Activated CD8-positive, alpha-beta memory T cell treated with anti-CD3 and anti-CD28 coated beads, Interleukin-2, amount 10 ng/mL, durations not matched to agents 7 days and 5 days (primary cell): Measurements from ENCODE around the gene PRDM10. TPM values are rescaled to one million over a fixed set of nuclear protein-coding genes. Genes with fewer than 3 reads are reported as not detected.

ENCODE experiments used
- ATAC-seq: fragments of 150-1000 bp; cut with Tn5 transposase; one replicate; pipeline ENCODE4 v1.10.0; 2021; ENCODE audit warnings: moderate library complexity
- CTCF ChIA-PET: fragments of 350-600 bp; sonication (Branson Sonifier 250); formaldehyde crosslinking; loops from one replicate; lab custom pipeline; 2021; ENCODE audit warnings: antibody characterized with exemption; lab: Charles Lee
- DNase-seq: peaks from one replicate; pipeline ENCODE4 v3.0.0-alpha.2; 2020
- H3K27ac Mint-ChIP-seq: one replicate; pipeline ENCODE4 v1.8.0; 2021; ENCODE audit warnings: mild to moderate bottlenecking, mixed read lengths
- H3K27me3 Mint-ChIP-seq: one replicate; pipeline ENCODE4 v1.8.0; 2021; ENCODE audit warnings: mixed read lengths
- H3K36me3 Mint-ChIP-seq: one replicate; pipeline ENCODE4 v1.8.0; 2021; ENCODE audit warnings: mild to moderate bottlenecking, mixed read lengths
- H3K4me1 Mint-ChIP-seq: one replicate; pipeline ENCODE4 v1.8.0; 2021; ENCODE audit warnings: mixed read lengths
- H3K4me3 Mint-ChIP-seq: one replicate; pipeline ENCODE4 v1.8.0; 2021; ENCODE audit warnings: mild to moderate bottlenecking, moderate library complexity, mixed read lengths
- H3K9me3 Mint-ChIP-seq: one replicate; pipeline ENCODE4 v1.8.0; 2022; ENCODE audit warnings: low read depth, mixed read lengths
- total RNA-seq, 2 experiments: library from RNA; stranded (reverse); gene quantifications; one replicate each; pipeline ENCODE4 v1.2.3, GENCODE V29; 2021

Gene PRDM10, protein sequence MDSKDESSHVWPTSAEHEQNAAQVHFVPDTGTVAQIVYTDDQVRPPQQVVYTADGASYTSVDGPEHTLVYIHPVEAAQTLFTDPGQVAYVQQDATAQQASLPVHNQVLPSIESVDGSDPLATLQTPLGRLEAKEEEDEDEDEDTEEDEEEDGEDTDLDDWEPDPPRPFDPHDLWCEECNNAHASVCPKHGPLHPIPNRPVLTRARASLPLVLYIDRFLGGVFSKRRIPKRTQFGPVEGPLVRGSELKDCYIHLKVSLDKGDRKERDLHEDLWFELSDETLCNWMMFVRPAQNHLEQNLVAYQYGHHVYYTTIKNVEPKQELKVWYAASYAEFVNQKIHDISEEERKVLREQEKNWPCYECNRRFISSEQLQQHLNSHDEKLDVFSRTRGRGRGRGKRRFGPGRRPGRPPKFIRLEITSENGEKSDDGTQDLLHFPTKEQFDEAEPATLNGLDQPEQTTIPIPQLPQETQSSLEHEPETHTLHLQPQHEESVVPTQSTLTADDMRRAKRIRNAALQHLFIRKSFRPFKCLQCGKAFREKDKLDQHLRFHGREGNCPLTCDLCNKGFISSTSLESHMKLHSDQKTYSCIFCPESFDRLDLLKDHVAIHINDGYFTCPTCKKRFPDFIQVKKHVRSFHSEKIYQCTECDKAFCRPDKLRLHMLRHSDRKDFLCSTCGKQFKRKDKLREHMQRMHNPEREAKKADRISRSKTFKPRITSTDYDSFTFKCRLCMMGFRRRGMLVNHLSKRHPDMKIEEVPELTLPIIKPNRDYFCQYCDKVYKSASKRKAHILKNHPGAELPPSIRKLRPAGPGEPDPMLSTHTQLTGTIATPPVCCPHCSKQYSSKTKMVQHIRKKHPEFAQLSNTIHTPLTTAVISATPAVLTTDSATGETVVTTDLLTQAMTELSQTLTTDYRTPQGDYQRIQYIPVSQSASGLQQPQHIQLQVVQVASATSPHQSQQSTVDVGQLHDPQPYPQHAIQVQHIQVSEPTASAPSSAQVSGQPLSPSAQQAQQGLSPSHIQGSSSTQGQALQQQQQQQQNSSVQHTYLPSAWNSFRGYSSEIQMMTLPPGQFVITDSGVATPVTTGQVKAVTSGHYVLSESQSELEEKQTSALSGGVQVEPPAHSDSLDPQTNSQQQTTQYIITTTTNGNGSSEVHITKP
- 10 to 100 TPM; 15.7 to 19.2 TPM for total RNA-seq

DNA sequence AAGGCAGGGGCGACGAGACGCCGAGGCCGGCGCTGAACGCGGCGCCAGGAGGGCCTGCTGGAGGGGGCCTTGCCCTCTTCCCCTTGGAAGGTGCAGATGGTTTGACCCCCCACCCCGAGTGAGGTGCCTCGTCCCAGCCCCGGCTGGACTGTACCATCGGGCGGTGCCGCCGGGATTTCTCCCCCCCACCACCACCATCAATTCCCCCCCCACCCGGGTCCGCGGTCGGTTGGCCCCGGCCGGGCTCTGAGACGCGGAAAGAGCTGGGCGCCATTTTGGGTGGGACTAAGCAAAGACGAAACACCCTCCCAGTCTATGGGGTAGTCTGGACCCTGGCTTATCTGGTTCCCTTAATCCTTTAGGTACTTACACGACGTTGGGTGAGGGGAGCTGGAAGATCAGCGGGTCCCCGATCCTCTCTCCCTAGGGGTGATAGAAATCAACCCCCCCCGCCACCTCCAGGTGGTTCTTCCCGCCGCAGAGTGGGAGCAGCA lies at the start of gene PRDM10:
Gene PRDM10, minus strand, starts transcription at position 484 of the 494 bp plus-strand sequence. CDS start 41,871 bp downstream, outside the sequence.
- H3K36me3 Mint-ChIP-seq: peaks cover 11% of the 10 kb centered on the region
- CTCF ChIA-PET: interaction anchor here (1.2 to 2.3 kb wide), 4 partner anchors 30 to 860 kb away, joined by 3 to 12 read pairs (median 4); partner anchors contain the start of gene APLP2
- DNase-seq: peak; percentile 91
- H3K4me3 Mint-ChIP-seq: peak within 1 kb of the TSS; percentile 92
- H3K4me1 Mint-ChIP-seq: peaks cover 29% of the 10 kb centered on the region
- H3K27ac Mint-ChIP-seq: peak within 1 kb of the TSS; percentile 100
- H3K27me3 Mint-ChIP-seq: no peaks in the 10 kb centered on the region
- no peaks in the 10 kb centered on the region for H3K9me3 Mint-ChIP-seq
- peak; percentile 67 for ATAC-seq

DNA sequence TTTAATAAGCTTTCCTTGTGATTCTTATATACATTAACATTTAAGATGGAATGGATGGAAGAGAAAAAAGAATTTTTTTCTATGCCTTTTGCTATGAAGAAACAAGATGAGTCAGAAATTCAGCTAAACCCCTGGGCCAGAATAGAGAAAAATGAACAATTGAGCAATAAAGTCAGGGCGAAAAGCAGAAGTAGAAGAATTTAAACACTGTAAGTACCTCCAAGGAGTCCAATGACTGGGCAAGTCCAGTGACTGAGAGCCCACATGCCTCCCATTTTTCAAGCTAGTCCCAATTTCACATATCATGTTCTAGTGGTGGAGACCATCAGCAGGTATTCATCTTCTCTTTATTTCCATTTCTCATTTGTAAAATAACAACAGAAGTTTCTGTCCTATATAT lies 48.4 kb upstream of the PRDM10 start:
- H3K9me3 Mint-ChIP-seq: no peaks in the 10 kb centered on the region
- H3K27me3 Mint-ChIP-seq: peaks cover 25% of the 10 kb centered on the region
- CTCF ChIA-PET: no interaction called here
- ATAC-seq (no peak), DNase-seq (no peak)
- H3K36me3 Mint-ChIP-seq: no peaks in the 10 kb centered on the region
- no peak overlapping the region for H3K27ac Mint-ChIP-seq
- no peak overlapping the region for H3K4me3 Mint-ChIP-seq
- no peaks in the 10 kb centered on the region for H3K4me1 Mint-ChIP-seq

DNA sequence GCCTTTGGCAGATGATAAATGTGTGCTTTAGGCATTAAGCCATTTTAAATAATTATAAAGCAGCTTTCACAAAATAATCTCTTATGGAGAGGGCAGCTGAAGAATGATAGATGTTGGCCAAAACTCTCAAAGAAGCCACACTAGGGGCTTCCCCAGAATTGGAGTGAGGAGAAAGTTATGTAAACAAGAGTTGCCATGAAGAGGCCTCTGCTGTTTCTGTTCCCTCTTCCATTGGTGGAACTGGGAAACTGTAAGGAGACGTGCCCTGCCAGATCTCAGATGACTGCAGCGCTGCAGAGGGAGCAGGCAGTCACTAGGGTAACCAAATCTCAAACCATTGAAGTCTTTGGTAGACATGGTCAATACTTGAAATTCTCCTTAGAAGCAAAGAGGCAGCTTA lies 47.6 kb upstream of the PRDM10 start:
- H3K9me3 Mint-ChIP-seq: no peaks in the 10 kb centered on the region
- DNase-seq (no peak), ATAC-seq (no peak)
- peaks cover 21% of the 10 kb centered on the region for H3K27me3 Mint-ChIP-seq
- no peaks in the 10 kb centered on the region for H3K36me3 Mint-ChIP-seq
- no peaks in the 10 kb centered on the region for H3K4me1 Mint-ChIP-seq
- H3K27ac Mint-ChIP-seq: no peak overlapping the region
- CTCF ChIA-PET: interaction anchor here (1.6 kb wide), 1 partner anchor 11 kb away, joined by 3 read pairs; no protein-coding TSS in a partner anchor
- H3K4me3 Mint-ChIP-seq: no peak overlapping the region

DNA sequence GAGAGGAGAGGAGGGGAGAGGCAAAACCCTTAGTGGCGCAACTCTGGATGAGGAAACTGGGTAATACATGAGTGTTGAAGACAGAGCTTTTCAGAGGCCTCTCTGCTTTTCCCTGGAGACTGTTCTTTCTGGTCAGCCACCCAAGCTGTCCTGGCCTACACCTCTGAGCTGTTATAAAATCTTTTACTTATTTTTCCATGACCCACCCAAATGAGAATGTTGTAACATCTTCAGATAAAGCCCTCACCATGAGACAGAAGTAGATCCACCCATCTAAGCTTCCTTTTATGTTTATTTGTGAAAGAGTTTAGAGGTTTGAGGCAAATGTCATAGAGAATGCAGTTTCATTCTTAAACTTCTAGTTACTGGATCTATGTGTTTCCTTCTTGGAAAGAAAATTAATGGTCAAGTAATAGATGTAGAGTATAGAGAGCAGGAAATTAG lies 46.7 kb upstream of the PRDM10 start:
- Mint-ChIP-seq H3K36me3 (no peaks in the 10 kb centered on the region), H3K9me3 (no peaks in the 10 kb centered on the region), H3K27ac (no peak overlapping the region), H3K4me3 (no peak overlapping the region), H3K27me3 (peaks cover 17% of the 10 kb centered on the region), H3K4me1 (no peaks in the 10 kb centered on the region)
- DNase-seq (no peak), ATAC-seq (no peak)
- CTCF ChIA-PET: interaction anchor here (1.6 kb wide), 1 partner anchor 10 kb away, joined by 3 read pairs; no protein-coding TSS in a partner anchor

DNA sequence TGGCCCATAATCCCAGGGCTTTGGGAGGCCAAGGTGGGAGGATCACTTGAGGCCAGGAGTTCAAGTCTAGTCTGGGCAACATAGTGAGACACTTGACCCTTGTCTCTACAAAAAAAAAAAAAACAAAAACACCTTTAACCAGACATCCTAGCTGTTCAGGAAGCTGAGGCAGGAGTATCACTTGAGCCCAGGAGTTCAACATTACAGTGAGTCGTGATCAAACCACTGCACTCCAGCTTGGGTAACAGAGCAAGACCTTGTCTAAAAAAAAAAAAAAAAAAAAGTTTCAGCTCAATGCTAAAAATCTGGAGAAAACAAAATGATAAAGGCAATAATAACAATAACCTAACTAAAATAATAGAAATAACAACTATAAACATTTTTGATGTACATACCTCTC lies 44.5 kb upstream of the PRDM10 start:
- DNase-seq: no peak
- CTCF ChIA-PET: no interaction called here
- ATAC-seq: no peak
- no peak overlapping the region for H3K27ac Mint-ChIP-seq
- no peak overlapping the region for H3K4me3 Mint-ChIP-seq
- no peaks in the 10 kb centered on the region for H3K4me1 Mint-ChIP-seq
- H3K36me3 Mint-ChIP-seq: no peaks in the 10 kb centered on the region
- H3K27me3 Mint-ChIP-seq: peaks cover 15% of the 10 kb centered on the region
- no peaks in the 10 kb centered on the region for H3K9me3 Mint-ChIP-seq

DNA sequence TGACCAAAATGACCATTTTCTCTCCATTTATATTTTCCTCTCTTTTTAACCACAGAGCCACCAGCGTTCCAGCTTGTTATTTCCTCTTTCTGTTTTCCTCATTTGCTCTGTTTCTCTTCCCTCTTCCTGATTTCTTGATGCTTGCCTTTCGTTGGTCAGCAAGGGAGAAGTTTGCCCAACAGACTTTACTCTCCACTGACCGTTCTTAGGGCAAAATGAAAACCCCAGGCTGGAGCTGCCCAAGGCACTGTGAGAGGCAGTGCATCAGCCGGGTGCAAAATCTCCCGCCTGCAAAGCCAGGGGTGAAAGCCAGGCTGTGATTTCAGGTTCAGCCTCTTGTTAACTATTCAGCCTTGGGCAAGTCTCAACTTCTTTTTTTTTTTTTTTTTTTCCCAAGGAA lies 40.9 kb upstream of the PRDM10 start:
- peaks cover 8% of the 10 kb centered on the region for H3K27me3 Mint-ChIP-seq
- no peaks in the 10 kb centered on the region for H3K36me3 Mint-ChIP-seq
- CTCF ChIA-PET: no interaction called here
- no peaks in the 10 kb centered on the region for H3K9me3 Mint-ChIP-seq
- DNase-seq (no peak), ATAC-seq (no peak)
- H3K4me1 Mint-ChIP-seq: no peaks in the 10 kb centered on the region
- no peak overlapping the region for H3K27ac Mint-ChIP-seq
- H3K4me3 Mint-ChIP-seq: no peak overlapping the region

DNA sequence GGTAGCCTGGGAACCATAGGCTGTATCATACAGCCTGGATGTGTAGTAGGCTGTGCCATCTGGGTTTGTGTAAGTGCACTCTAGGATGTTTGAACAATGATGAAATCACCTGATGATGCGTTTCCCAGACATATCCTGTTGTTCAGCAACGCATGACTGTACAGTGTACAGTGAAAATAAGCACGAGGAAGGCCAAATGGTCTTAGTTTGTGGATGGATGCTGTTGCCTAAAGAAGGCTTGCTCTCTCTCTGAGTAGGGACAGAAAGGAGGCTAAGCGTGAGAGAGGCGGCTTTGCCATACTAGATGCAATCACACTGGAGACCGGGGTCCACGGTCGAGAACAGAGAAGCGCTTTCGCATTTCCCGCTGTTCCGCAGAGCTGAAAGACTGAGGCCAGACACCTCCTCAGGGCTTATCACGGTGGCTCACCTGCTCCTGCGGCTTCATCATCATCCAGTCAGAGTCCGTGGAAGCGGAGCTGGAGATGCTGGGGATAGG lies 39.5 kb upstream of the PRDM10 start:
- Mint-ChIP-seq H3K27ac (no peak overlapping the region), H3K27me3 (peaks cover 16% of the 10 kb centered on the region), H3K4me1 (peaks cover 3% of the 10 kb centered on the region), H3K9me3 (no peaks in the 10 kb centered on the region), H3K36me3 (no peaks in the 10 kb centered on the region), H3K4me3 (no peak overlapping the region)
- no peak for ATAC-seq
- CTCF ChIA-PET: interaction anchor here (0.6 kb wide), 2 partner anchors 274 to 757 kb away, joined by 3 to 4 read pairs; no protein-coding TSS in a partner anchor
- DNase-seq: no peak

DNA sequence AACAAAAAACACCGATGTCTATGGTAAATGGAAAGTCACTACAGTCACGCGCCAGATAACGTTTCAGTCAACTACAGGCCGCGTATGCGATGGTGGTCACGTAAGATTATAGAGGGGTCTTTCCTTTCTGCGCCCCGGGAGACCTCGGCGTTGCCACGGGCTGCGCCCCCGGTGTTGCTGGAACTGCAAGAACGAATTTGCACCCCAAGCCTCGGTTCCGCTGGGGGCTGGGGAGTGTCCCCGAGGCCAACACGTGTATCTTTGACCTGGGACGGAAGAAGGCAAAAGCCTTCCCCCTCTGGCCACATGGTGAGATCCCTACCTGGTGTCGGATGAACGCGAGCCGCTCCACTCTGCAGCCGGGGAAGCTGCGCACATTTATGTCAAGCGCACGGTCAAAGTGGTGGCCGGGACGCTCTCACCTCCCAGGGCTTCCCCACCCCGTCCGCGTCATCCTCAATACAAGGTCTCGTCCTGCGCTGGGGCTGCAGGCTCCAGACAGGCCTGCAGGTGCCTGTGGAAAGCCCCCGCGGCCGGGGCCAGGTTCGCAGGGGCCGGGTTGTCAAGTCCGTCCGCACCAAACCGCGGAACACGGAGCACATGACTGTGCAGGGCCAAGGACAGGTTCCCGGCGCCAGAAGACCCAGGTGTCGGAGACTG lies 37.8 kb upstream of the PRDM10 start:
- no peak overlapping the region for H3K4me3 Mint-ChIP-seq
- H3K27ac Mint-ChIP-seq: no peak overlapping the region
- H3K9me3 Mint-ChIP-seq: no peaks in the 10 kb centered on the region
- H3K4me1 Mint-ChIP-seq: peaks cover 3% of the 10 kb centered on the region
- DNase-seq (no peak), ATAC-seq (no peak)
- no peaks in the 10 kb centered on the region for H3K36me3 Mint-ChIP-seq
- H3K27me3 Mint-ChIP-seq: peaks cover 20% of the 10 kb centered on the region
- CTCF ChIA-PET: no interaction called here

DNA sequence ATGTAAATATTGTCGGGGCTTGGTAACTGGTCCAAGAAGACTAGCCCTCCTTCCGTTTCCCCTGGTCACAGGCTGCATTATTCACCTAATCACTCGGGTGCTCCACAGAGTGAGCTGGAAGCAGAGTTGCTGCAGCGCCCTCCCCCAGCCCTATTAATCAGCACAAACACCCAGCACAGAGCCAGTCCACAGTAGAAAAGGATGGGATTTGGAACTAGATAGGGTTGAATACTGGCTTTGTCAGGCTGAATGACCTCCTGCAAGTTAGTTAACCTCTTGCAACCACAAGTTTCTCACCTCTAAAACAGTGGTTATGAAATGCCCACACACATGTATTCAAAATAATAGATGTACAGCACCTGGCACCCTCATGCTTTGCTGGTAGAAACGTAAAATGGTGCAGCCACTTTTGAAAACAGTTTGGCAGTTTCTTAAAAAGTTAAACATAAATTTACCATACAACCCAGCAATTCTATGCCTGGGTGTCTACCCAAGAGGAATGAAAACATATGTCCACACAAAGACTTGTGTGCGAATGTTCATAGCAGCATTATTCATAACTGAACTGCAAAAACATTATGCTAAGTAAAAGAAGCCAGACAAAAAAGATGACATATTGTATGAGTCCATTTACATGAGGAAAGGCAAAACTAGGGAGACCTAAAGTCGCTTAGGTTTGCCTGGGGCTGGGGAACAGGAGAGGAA lies 35.4 kb upstream of the PRDM10 start:
- CTCF ChIA-PET: interaction anchor here (1.3 kb wide), 1 partner anchor 12 kb away, joined by 3 read pairs; no protein-coding TSS in a partner anchor

DNA sequence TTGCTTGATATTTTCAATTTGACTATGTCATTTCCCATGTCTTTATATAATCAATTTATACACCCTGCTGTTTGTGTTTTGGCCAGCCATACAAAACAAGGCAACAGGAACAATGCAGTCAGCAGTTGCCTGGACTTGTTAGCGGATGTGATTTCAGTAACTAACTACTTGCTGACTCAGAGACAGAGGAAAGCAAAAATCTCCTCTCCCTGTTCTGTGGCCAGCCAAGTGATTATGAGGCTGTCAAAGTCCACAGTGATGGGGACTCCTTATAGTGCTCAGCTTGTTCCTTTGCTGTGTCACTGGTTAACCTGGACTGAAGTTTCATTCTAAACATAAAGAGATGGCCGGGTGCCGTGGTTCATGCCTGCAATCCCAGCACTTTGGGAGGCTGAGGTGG lies 34.4 kb upstream of the PRDM10 start:
- ATAC-seq: no peak
- H3K4me1 Mint-ChIP-seq: peaks cover 3% of the 10 kb centered on the region
- CTCF ChIA-PET: no interaction called here

More for the DNA sequence above, 35.4 kb upstream of the PRDM10 start:
- Mint-ChIP-seq H3K27me3 (peaks cover 16% of the 10 kb centered on the region), H3K4me3 (no peak overlapping the region), H3K36me3 (no peaks in the 10 kb centered on the region), H3K9me3 (no peaks in the 10 kb centered on the region), H3K27ac (no peak overlapping the region), H3K4me1 (peaks cover 3% of the 10 kb centered on the region)
- DNase-seq: no peak
- no peak for ATAC-seq

DNA sequence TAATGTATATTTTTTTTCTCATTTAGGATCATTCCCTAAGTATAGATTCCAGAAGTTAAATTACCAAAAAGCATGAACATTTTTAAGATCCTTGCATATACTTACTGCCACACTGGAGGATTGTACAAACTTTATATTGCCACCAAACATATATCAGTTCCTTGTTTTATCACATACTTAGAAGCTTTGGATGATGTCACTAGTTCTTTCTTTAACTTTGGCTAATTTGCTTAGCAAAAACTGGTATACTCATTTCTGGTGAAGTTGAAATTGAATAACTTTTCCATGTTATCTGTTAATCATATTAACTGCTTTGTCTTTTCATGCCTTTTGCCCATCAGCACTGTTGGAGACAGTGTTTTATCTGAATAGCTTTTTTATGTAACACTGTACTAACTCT lies 31.6 kb upstream of the PRDM10 start:
- Mint-ChIP-seq H3K27me3 (peaks cover 14% of the 10 kb centered on the region), H3K4me3 (no peak overlapping the region), H3K27ac (no peak overlapping the region), H3K4me1 (peaks cover 3% of the 10 kb centered on the region), H3K9me3 (no peaks in the 10 kb centered on the region), H3K36me3 (no peaks in the 10 kb centered on the region)
- DNase-seq (no peak), ATAC-seq (no peak)
- CTCF ChIA-PET: interaction anchor here (0.6 kb wide), 1 partner anchor 134 kb away, joined by 5 read pairs; no protein-coding TSS in a partner anchor

More for the DNA sequence above, 34.4 kb upstream of the PRDM10 start:
- H3K9me3 Mint-ChIP-seq: no peaks in the 10 kb centered on the region
- H3K4me3 Mint-ChIP-seq: no peak overlapping the region
- DNase-seq: no peak
- no peaks in the 10 kb centered on the region for H3K36me3 Mint-ChIP-seq
- peaks cover 14% of the 10 kb centered on the region for H3K27me3 Mint-ChIP-seq
- H3K27ac Mint-ChIP-seq: no peak overlapping the region

DNA sequence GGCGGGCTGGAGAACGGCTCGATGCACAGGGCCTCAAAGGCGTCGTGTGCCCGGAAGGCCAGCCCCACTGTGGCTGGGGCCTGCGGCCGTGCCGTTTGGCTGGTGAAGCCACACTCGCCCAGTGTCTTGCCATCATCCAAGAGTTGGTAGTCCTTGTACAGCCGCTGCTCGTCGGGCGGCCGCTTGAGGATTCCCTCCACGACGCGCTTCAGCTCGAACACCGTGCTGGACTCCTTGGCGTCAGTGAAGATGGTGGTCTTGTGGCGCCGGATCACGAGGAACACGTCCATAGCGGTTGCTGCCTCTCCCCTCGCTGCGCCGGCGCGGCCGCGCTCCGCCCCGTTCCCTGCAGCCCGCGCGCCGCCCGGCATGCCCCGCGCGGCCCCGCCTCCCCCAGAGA lies 30.3 kb upstream of the PRDM10 start:
- CTCF ChIA-PET: no interaction called here
- no peak for ATAC-seq
- H3K9me3 Mint-ChIP-seq: no peaks in the 10 kb centered on the region
- H3K27me3 Mint-ChIP-seq: peaks cover 9% of the 10 kb centered on the region
- no peak for DNase-seq
- H3K4me1 Mint-ChIP-seq: peaks cover 2% of the 10 kb centered on the region
- no peak overlapping the region for H3K4me3 Mint-ChIP-seq
- no peak overlapping the region for H3K27ac Mint-ChIP-seq
- H3K36me3 Mint-ChIP-seq: no peaks in the 10 kb centered on the region
